GM19351 (cell line): ENCODE data around the gene ZNF189.
"Not testable (repeated sequence)": the region's sequence is repeated elsewhere in the genome, so short reads cannot be mapped to it uniquely, and the experiment has no call there.

Source experiments
- ATAC-seq: cut with Tn5 transposase; IDR thresholded peaks from one replicate; pipeline ENCODE4 v1.9.1; 2021; ENCODE audit warnings: mild to moderate bottlenecking, moderate library complexity; ENCODE audit not compliant: unreplicated experiment

The ZNF189 gene

DNA sequence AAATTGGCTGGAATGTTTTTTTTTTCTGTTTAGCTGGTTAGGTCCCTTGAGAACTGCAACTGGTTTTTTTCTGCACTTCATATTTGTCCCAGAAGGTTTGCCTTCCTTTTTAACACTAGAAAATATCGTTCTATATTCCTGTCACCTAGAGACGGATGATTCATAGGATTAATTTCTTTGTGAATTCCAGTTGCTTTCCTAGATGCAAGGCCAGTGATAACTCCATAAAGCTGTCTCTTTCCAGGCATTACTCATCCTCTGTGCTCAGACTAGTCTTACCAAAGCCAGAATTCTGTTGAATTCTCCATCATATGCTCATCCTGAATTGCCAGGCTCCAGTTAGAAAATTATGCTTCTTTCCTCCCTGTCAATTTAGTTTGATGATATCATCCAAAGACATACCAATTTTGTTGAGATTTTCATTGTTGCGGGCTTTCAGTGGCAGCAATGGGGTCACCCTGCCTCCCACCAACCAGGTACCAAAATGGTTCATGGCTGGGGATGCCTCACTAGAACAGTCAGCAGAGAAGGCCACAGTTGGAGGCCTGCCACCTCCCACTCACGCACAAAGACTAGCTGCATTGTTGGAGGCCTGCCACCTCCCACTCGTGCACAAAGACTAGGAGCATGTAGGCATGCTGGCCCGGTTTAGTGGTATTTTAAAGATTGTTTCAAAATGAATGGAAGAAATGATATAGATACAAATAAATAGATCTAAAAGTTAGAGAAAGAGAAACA, 22.4 kb upstream of the ZNF189 start:
- no peak for ATAC-seq

- no peak for ATAC-seq
Observed at GRCh38 chr9:101380295-101380694, 18.4 kb upstream of the ZNF189 start.

GRCh38 chr9:101381118-101381517, 17.5 kb upstream of the ZNF189 start:
- ATAC-seq: no peak

DNA sequence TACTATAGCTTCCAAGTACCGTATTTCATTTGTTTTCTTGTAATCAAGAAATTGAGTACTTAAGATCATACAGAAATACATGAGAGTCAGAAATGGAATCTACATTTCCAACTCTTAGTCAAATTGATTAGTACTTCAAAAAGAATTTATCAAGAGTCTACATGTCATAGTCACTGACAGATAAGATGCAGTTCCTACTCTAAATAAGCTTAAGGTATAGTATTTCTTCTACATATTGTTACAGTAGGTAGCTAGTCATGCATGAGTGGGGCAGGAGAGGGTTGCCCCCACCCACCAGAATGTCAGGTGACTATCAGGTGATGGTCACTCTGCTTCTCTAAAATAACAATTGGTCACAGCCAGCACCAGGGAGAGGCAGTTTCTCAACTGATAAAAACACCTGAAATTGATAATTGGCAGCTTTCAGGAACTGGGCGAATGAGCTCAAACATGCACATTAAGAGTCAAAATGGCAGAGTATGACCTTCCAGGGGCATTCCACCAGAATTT, 16.8 kb upstream of the ZNF189 start:
- no peak for ATAC-seq

GRCh38 chr9:101383361-101383760, 15.3 kb upstream of the ZNF189 start:
- ATAC-seq: no peak

- ATAC-seq: not testable (repeated sequence)
Observed at GRCh38 chr9:101384873-101385536, 13.6 kb upstream of the ZNF189 start, which contains the start of gene BAAT. BAAT (minus strand) TSS chr9:101385006; CDS start chr9:101371404, 13,602 bp downstream.

DNA sequence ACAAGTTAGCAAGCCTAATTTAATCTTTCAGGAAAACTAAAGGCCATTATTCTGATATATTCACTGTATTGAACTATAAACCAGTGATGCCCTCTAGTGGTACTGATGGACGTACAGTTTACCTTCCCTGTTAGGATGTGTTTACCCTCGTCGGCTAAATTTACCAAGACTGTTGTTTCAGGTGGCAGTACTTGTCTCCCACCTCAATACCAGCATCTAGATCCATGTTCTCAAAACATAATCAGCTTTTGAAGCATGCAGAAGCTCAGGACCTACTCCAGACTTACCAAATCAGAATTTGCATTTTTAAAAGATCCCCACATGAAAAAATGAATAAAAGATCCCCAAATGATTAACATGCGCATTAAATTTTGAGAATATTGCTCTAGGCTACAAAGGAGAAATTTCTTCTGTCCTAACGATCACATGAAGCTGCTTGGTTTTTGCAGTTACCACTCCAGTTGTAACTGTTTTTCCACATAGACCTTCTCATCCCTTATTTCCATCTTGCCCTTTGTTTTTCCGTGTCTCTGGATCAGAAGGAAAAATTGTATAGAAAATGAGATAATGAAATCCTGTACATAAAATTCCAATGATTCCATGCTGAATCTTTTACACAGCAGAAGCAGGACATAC, 10.7 kb upstream of the ZNF189 start:
- ATAC-seq: peak; percentile 80

DNA sequence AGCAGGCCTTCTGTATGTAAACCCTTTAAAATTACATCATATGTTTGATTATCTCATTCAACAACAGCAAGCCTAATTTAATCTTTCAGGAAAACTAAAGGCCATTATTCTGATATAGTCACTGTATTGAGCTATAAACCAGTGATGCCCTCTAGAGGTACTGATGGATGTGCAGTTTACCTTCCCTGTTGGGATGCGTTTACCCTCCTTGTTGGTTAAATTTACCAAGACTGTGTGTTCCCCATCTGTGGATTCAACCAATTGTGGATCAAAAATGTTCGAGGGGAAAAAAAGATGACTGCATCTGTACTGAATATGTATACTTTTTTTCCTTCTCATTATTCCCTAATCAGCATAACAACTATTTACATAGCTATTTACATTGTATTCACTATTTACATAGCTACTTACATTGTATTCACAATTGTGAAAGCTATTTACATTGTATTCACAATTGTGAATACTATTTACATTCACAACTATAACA, 10.1 kb upstream of the ZNF189 start:
- ATAC-seq: no peak

GRCh38 chr9:101393135-101393534, 5.5 kb upstream of the ZNF189 start:
- no peak for ATAC-seq

- no peak for ATAC-seq
Observed at GRCh38 chr9:101394687-101395086, 4.0 kb upstream of the ZNF189 start.

GRCh38 chr9:101397746-101398067, 944 bp upstream of the ZNF189 start:
- no peak for ATAC-seq

DNA sequence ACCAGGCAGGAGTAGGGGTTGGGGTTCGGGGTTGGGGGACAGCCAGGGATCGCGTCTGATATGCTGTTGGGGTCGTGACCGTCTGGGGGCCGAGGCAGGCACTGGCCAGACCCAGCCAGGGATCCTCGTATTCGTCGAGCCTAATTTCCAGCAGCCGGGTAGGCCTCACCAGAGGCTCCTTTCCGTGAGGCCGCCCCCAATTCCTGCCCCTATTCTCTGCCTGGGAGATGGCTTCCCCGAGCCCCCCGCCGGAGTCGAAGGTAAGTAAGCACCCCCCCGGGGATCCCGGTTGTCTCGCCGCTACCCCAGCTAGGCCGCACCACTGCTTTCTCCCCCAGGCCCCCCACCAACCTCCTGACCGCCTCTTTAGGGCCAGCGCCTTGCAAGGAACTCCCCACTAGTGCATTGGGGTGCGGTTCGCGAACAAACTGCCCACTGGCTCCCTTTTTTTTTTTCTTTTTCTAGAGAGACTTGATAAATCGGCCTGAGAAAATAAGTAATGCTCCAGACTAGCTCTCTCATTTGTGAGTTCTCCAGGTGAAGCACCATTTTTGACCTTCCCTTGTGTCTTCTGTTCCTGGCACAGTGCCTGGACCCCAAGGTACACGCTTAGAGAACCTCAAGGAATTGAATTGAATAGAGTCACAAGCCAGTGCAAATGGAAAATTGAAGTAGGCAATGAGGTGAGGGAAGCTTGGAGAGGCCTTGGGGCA, 435 bp downstream of the ZNF189 start:
- peak; percentile 1 for ATAC-seq

- ATAC-seq: no peak
Observed at GRCh38 chr9:101399643-101399970, 956 bp downstream of the ZNF189 start.

DNA sequence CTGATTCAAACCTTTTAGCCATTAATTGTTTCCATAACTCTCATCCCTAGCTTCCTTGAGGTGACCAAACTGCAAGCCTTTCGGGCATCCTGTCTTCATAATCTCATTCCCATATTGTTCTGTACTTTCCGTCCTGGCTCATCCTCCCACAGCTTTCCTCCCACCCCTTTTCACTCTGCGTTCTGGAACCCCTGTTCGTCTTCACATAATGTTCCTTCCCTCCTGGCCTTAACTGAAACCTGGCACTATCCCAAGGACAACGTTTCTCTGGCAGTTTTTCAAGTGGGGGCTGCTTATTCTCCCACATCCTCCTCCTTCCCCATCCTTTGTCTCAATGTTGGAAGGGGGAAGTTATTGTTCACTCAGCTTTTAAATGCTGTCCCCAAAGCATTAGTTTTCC, 1.5 kb downstream of the ZNF189 start:
- no peak for ATAC-seq

DNA sequence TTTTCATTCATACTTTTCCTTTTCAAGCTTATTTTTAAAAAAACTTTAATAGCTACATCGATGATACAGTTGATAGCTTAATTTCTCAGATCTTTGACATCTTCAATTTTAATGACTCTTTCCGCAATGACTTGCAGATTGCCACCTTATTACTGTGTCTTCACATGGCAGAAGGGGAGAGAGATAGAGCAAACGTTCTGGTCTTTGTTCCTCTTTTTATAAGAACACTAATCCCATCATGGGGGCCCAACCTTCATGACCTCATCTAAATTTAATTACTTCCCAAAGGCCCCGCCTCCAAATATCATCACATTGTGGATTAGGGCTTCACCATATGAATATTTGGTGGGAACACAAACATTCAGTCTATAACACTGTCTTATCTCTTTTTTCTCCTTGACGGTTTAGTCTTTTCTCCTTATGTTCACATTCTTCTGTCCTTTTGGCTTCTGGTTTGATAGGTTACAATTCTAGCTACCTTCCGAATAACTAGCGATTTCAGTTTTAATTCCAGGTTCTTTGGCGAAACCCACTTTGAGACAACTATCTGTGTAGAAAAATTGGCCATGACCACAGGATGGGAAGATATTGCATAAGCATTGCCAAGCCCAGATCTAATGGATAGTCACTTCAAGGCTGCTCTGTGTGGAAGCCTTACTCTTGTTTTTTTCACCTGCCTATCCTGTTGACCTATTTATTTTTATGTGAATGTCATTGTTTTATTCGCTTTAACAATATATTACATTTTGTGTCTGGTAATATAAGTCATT, 5.0 kb downstream of the ZNF189 start:
- no peak for ATAC-seq

- ATAC-seq: no peak
Observed at GRCh38 chr9:101408374-101409078, 9.9 kb downstream of the ZNF189 start.

- ATAC-seq: no peak
Observed at GRCh38 chr9:101409079-101409477, 10.4 kb downstream of the ZNF189 start.

- ATAC-seq: no peak
Observed at GRCh38 chr9:101414839-101415238, 16.2 kb downstream of the ZNF189 start.

DNA sequence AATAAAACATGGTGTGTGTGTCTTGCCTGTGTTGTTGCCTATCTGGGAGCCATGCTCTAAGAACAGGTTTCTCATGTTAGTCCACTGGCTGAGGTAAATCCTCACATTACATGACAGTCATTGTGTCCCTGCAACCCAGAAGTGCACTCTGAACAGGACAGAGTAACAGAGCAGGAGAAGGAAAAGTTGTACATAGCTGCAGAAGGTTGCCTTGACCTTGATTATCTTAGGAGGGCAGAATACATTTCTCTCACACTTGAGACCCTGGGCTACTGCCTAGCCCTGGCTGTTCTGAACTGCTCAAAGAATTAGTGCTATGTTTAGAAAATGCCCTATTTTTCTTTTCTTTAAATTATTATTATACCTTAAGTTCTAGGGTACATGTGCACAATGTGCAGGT, 16.9 kb downstream of the ZNF189 start:
- ATAC-seq: no peak

GRCh38 chr9:101417389-101417788, 18.7 kb downstream of the ZNF189 start:
- ATAC-seq: no peak
